Fibroblast of villous mesenchyme (primary cell): Measurements from ENCODE around the gene HEXIM2. TPM values are rescaled to one million over a fixed set of nuclear protein-coding genes. Genes with fewer than 3 reads are reported as not detected.

Source experiments
- DNase-seq: peaks from one replicate; pipeline ENCODE4 v3.0.0-alpha.2; 2010; ENCODE audit warnings: low read depth
- H3K4me3 ChIP-seq: 2 replicates; pipeline ENCODE4 v1.5.1; 2011; ENCODE audit warnings: low read depth, mild to moderate bottlenecking, low read length
- CTCF ChIP-seq: IDR thresholded peaks from 2 replicates; pipeline ENCODE4 v1.5.1; 2012; ENCODE audit warnings: low read depth, mild to moderate bottlenecking, low read length; ENCODE audit not compliant: insufficient read depth
- total RNA-seq: library from RNA; depleted of rRNA; stranded (reverse); fragments of >200 nt; gene quantifications from 2 replicates; pipeline ENCODE4 v1.2.3, GENCODE V29; 2012

HEXIM2 gene
- total RNA-seq, 1 donor = 6.9 TPM

- no peak overlapping the region for H3K4me3 ChIP-seq
- TF ChIP-seq CTCF = no peak
- no peak for DNase-seq
Observed at GRCh38 chr17:45116434-45117016, 45.1 kb upstream of the HEXIM2 start.

- no peak for TF ChIP-seq CTCF
- DNase-seq = no peak
- H3K4me3 ChIP-seq = no peak overlapping the region
Observed at GRCh38 chr17:45117334-45117733, 44.3 kb upstream of the HEXIM2 start.

- DNase-seq = no peak
- TF ChIP-seq CTCF = no peak
- no peak overlapping the region for H3K4me3 ChIP-seq
Observed at GRCh38 chr17:45117848-45118646, 43.6 kb upstream of the HEXIM2 start.

- no peak overlapping the region for H3K4me3 ChIP-seq
- no peak for DNase-seq
- no peak for TF ChIP-seq CTCF
Observed at GRCh38 chr17:45118691-45119090, 43.0 kb upstream of the HEXIM2 start.

GRCh38 chr17:45119964-45120363, 41.7 kb upstream of the HEXIM2 start:
- TF ChIP-seq CTCF = no peak
- H3K4me3 ChIP-seq = no peak overlapping the region
- no peak for DNase-seq

GRCh38 chr17:45120558-45120957, 41.1 kb upstream of the HEXIM2 start:
- TF ChIP-seq CTCF = no peak
- H3K4me3 ChIP-seq = no peak overlapping the region
- DNase-seq = no peak
